Activated naive CD8-positive, alpha-beta T cell treated with anti-CD3 and anti-CD28 coated beads, Interleukin-2, amount 10 ng/mL, durations not matched to agents 7 days and 5 days (primary cell): ENCODE measurements around the gene MOB1A. TPM values are rescaled to one million over a fixed set of nuclear protein-coding genes. Genes with fewer than 3 reads are reported as not detected.
"Not testable (repeated sequence)": the region's sequence is repeated elsewhere in the genome, so short reads cannot be mapped to it uniquely, and the experiment has no call there.

Source experiments
- ATAC-seq: fragments of 150-1000 bp; cut with Tn5 transposase; one replicate; pipeline ENCODE4 v1.10.0; 2021; ENCODE audit warnings: low read depth, moderate library complexity
- POLR2A ChIA-PET: fragments of 350-600 bp; sonication (Branson Sonifier 250); formaldehyde crosslinking; loops from one replicate; lab custom pipeline; 2021; ENCODE audit warnings: antibody characterized with exemption; lab: Charles Lee
- DNase-seq: peaks from one replicate; pipeline ENCODE4 v3.0.0; 2021
- H3K27ac Mint-ChIP-seq: one replicate; pipeline ENCODE4 v1.8.0; 2022; ENCODE audit warnings: mild to moderate bottlenecking, mixed read lengths
- H3K27me3 Mint-ChIP-seq: one replicate; pipeline ENCODE4 v1.8.0; 2022; ENCODE audit warnings: mild to moderate bottlenecking, moderate library complexity, mixed read lengths
- H3K36me3 Mint-ChIP-seq: one replicate; pipeline ENCODE4 v1.8.0; 2021; ENCODE audit warnings: mild to moderate bottlenecking, mixed read lengths
- H3K4me1 Mint-ChIP-seq: one replicate; pipeline ENCODE4 v1.8.0; 2021; ENCODE audit warnings: mixed read lengths
- H3K4me3 Mint-ChIP-seq: one replicate; pipeline ENCODE4 v1.8.0; 2022; ENCODE audit warnings: mild to moderate bottlenecking, moderate library complexity, mixed read lengths
- H3K9me3 Mint-ChIP-seq: one replicate; pipeline ENCODE4 v1.8.0; 2021; ENCODE audit warnings: mixed read lengths
- total RNA-seq, 2 experiments: library from RNA; stranded (reverse); gene quantifications; one replicate each; pipeline ENCODE4 v1.2.3, GENCODE V29; 2021

Gene MOB1A
- total RNA-seq, 2 experiments from 2014 or later, result 178 TPM

DNA sequence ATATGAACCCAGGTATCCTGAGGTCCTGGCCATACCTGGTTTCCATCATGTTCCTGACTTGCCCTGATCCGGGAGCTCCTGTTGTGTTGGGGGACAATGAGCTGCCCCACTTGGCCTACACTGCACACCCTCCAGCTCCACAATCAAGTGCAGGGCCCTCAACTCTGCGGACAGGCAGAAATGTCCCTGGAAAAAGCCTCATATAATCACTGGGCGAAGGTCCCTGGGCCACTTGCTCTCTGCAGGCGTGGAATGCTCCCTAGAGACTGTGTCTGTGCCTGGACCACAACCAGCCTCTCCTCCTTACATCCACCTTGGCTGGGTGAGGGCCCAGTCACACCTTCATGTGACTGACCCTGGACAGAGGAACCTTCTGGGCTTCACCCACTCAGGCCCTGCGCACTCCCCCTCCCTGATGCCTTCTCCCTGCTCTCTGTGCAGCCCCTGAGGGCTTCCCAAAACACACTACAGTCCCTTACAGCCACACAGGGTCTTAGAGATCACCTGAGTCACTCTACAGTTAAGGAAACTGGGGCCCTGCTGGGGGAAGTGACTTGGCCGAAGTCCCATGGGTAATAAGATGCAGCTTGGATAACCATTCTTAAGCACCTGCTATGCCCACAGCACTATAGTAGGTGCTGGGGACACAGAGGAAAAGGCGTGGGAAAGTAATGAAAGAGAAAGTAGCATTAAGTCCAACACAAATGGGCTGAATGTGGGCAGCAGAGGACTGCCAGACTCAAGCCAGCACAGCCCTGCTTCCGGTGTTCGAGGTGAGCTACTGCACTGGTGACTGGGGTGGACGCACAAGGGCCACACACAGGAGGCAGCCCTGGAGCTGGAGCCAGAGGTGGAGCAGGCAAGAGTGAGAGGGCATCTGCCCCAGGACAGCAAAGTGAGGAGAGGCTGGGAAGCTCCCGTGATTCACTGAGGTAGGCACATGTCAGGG, 40.8 kb downstream of the MOB1A start:
- peaks cover 2% of the 10 kb centered on the region for H3K4me1 Mint-ChIP-seq
- peaks cover 10% of the 10 kb centered on the region for H3K36me3 Mint-ChIP-seq
- POLR2A ChIA-PET, result no interaction called here
- no peak for DNase-seq
- no peak overlapping the region for H3K27ac Mint-ChIP-seq
- no peaks in the 10 kb centered on the region for H3K9me3 Mint-ChIP-seq
- no peak overlapping the region for H3K4me3 Mint-ChIP-seq
- no peak for ATAC-seq
- no peaks in the 10 kb centered on the region for H3K27me3 Mint-ChIP-seq

DNA sequence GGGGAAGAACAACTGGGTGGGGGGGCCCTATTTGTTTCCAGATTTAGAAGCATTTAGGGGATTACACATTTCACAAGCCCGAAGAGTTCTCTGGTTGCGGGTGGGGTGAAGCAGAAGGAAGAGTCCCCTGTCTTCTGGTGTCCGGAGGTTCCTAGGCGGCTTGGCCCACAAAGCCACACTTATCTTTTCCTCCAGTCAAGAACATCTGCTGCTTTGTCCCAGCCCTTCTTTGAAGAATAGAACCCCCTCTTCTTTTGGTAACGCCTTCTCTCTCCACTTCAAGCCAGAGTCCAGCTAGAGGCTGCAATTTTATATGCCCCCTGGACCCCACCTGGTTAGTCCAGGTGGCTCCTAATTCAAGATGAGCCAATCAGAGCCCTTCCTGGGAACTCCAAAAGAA, 46.8 kb downstream of the MOB1A start:
- Mint-ChIP-seq H3K4me1 (peaks cover 2% of the 10 kb centered on the region), H3K9me3 (no peaks in the 10 kb centered on the region), H3K27me3 (peaks cover 14% of the 10 kb centered on the region), H3K27ac (no peak overlapping the region), H3K4me3 (no peak overlapping the region), H3K36me3 (peaks cover 6% of the 10 kb centered on the region)
- ATAC-seq (no peak), DNase-seq (no peak)
- POLR2A ChIA-PET, result no interaction called here

DNA sequence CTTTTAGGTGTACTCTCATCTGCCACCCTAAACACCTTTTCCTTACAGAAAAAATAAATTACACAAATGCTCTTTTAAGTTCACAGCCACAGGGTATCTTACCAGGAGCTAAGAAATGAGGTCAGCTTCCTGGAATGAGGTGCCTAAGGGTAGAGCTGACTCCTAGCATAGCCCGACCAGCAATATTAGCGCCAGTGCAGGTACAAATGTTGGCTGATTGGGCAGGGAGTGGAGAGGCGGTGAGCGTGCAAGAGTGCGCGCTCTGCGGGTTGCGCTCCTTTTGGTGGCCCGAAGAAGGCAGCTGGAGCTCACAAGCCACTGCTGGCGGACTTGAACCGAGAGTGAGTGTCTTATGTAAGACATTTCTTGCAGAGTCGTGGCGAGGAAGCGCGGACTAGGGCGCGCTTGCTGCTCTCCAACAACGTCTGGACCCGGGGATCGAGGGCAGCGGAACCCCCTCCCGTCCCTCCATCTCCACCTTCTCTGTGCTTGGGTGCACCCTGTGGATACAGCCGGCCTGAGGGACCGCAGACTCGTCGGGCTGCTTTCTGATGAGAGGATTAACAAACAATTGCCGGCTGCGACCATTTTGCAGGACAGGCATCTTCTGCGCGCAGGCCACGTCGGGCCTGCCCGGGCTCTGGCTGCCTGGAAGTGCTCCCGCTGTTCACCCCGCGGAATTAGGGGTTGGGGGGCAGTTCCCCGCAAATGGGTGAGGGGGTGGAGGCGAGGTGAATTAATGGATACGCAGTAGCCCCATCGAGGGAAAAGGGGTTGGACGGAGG, 48.3 kb downstream of the MOB1A start:
- peaks cover 6% of the 10 kb centered on the region for H3K36me3 Mint-ChIP-seq
- H3K27ac Mint-ChIP-seq, result no peak overlapping the region
- peaks cover 14% of the 10 kb centered on the region for H3K27me3 Mint-ChIP-seq
- POLR2A ChIA-PET, result interaction anchor here (0.7 to 2.0 kb wide), 3 partner anchors 10 to 213 kb away, joined by 3 to 6 read pairs (median 4); partner anchors contain the start of gene MOB1A
- peaks cover 2% of the 10 kb centered on the region for H3K4me1 Mint-ChIP-seq
- H3K4me3 Mint-ChIP-seq, result peak overlapping the region; percentile 47
- DNase-seq (no peak), ATAC-seq (peak; percentile 60)
- no peaks in the 10 kb centered on the region for H3K9me3 Mint-ChIP-seq

DNA sequence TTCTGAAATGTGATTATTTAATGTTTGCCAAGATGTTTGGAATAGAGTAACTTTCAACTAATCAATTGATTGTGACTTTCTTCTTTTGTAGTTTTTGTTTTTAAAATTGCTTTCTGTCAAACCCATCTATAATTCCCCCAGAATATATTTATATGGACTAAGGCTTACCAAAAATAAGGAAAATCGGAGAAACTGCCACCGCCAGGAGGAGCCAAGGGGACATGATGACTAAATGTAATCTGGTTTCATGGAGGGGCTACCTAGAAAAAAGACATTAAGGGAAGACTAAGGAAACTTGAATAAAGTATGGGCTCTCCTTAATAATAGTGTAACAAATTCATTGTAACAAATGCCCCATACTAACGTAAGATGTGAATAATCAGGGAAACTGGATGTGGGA, 50.5 kb downstream of the MOB1A start:
- no peaks in the 10 kb centered on the region for H3K9me3 Mint-ChIP-seq
- no peak for ATAC-seq
- no peak overlapping the region for H3K27ac Mint-ChIP-seq
- POLR2A ChIA-PET, result interaction anchor here (2.0 kb wide), 1 partner anchor 50 kb away, joined by 4 read pairs; the partner anchor contains the start of gene MOB1A
- H3K36me3 Mint-ChIP-seq, result no peaks in the 10 kb centered on the region
- no peak overlapping the region for H3K4me3 Mint-ChIP-seq
- no peak for DNase-seq
- H3K27me3 Mint-ChIP-seq, result peaks cover 14% of the 10 kb centered on the region
- peaks cover 2% of the 10 kb centered on the region for H3K4me1 Mint-ChIP-seq

DNA sequence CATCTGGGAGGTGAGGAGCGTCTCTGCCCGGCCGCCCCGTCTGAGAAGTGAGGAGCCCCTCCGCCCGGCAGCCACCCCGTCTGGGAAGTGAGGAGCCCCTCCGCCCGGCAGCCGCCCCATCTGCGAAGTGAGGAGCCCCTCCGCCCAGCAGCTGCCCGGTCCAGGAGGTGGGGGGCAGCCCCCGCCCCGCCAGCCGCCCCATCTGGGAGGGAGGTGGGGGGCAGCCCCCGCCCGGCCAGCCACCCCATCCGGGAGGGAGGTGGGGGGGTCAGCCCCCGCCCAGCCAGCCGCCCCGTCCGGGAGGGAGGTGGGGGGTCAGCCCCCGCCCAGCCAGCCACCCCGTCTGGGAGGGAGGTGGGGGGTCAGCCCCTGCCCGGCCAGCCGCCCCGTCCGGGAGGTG, 54.7 kb downstream of the MOB1A start:
- H3K4me3 Mint-ChIP-seq, DNase-seq, ATAC-seq, H3K27ac Mint-ChIP-seq, H3K4me1 Mint-ChIP-seq, POLR2A ChIA-PET, H3K27me3 Mint-ChIP-seq, H3K9me3 Mint-ChIP-seq: not testable (repeated sequence)
- H3K36me3 Mint-ChIP-seq, result peaks cover 13% of the 10 kb centered on the region

DNA sequence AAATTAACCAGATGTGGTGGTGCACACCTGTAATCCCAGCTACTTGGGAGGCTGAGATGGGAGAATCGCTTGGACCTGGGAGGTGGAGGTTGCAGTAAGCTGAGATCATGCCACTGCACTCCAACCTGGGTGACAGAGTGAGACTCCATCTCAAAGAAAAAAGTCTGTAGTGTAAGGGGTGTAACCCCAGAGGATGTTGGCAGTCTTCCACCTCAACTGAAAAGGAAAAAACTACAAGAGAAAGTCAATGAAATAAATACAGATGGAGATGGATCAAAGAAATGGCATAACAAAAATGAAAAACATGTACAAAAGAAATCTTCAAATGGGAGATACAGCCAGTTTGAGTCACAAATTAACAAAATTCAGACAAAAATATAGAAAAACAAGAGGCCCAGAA, 56.8 kb downstream of the MOB1A start:
- not testable (repeated sequence) for H3K27ac Mint-ChIP-seq, ATAC-seq, H3K4me3 Mint-ChIP-seq, DNase-seq, H3K27me3 Mint-ChIP-seq, H3K4me1 Mint-ChIP-seq, H3K9me3 Mint-ChIP-seq
- POLR2A ChIA-PET, result interaction anchor here (0.6 to 2.0 kb wide), 2 partner anchors 57 to 353 kb away, joined by 4 to 13 read pairs; partner anchors contain the start of gene MOB1A
- H3K36me3 Mint-ChIP-seq, result peaks cover 13% of the 10 kb centered on the region

DNA sequence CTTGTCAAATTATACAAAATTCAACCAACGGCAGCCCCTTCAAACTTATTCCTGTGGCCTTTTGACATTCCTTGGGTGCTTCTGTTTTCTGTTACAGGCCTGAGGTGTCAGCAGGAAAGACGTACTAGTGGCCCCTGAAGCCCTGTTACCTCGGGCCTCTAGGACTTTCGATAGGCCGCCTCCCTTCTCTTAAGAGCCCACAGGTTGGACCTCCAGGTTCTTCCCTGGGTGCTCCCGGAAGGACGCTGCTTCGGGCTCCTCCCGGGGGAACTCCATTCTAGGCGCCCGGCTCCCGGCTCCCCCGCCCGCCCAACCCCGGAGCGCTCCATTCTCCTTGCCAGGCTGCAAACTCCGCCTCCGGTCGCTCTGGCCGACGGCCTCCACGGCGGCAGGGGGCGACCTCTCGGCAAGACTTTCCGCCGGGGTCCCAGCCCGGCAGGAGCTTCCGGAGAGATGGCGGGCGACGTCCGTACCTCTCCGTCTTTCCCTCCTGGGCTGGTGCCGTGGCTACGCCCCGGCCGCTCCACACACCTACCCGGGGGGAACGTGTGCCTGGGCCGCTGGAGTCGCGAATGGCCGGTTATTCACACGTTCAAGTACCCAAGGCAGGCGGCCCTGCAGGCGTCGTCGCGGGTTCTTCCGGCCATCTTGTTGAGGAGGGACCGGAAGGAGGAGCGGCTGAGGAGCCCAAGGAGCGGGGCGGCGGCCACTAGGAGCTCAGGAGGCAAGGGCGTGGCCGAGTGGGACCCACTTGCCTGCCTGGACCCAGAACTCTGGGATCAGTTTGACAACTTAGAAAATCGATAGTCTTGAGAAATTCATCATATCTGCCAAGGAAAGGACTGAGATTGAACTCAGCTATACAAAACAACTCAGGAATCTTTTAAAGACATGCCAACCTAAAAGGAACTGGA, 58.5 kb downstream of the MOB1A start:
- Mint-ChIP-seq H3K27ac (peak overlapping the region; percentile 86), H3K4me1 (peaks cover 8% of the 10 kb centered on the region), H3K36me3 (peaks cover 13% of the 10 kb centered on the region), H3K4me3 (peak overlapping the region; percentile 86), H3K9me3 (peaks cover 10% of the 10 kb centered on the region), H3K27me3 (peaks cover 3% of the 10 kb centered on the region)
- POLR2A ChIA-PET, result interaction anchor here (0.6 to 2.0 kb wide), 14 partner anchors 10 to 296 kb away, joined by 3 to 13 read pairs (median 4); partner anchors contain the start of genes BOLA3, DGUOK, MOB1A and MTHFD2
- peak; percentile 97 for ATAC-seq
- DNase-seq, result peak; percentile 92

DNA sequence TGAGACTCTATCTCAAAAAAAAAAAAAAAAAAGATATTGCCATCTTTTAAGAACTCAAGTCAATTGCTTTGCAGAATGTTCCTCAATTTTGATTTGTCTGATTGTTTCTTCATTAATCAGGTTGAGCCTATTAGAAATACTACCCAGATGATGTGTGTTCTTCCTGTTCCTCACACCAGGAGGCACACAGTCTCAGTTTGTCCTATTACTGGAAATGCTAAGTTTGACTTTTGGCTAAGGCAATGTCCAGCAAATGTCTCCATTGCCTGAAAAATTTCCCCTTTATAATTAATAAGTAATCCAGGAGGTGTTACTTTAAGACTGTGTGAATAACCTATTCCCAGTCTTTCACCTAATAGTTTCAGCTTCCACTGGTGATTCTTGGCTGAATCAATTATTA, 59.3 kb downstream of the MOB1A start:
- H3K4me3 Mint-ChIP-seq, result no peak overlapping the region
- no peak overlapping the region for H3K27ac Mint-ChIP-seq
- ATAC-seq (no peak), DNase-seq (no peak)
- peaks cover 8% of the 10 kb centered on the region for H3K4me1 Mint-ChIP-seq
- peaks cover 3% of the 10 kb centered on the region for H3K27me3 Mint-ChIP-seq
- POLR2A ChIA-PET, result interaction anchor here (1.5 kb wide), 1 partner anchor 32 kb away, joined by 7 read pairs; no protein-coding TSS in a partner anchor
- peaks cover 13% of the 10 kb centered on the region for H3K36me3 Mint-ChIP-seq
- peaks cover 10% of the 10 kb centered on the region for H3K9me3 Mint-ChIP-seq

DNA sequence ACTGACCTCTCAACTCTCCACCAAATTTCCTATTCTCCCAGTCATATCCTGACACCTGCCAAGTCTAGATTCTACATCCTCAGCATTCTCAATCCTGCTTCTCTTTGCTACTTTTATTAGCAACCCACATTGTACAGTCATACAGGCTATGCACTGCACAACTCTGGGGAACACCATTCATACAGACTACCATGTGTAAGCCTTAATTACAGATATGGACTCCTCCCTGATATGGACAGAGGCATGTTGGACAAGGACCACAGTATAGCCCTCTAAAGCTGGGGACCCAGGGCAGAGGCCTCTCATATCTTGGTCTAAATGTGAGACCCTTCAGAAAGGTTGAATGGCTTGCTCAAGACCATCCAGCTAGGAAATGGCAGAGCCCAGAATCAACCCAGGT, 67.3 kb downstream of the MOB1A start:
- H3K4me3 Mint-ChIP-seq, result no peak overlapping the region
- POLR2A ChIA-PET, result no interaction called here
- no peak for ATAC-seq

DNA sequence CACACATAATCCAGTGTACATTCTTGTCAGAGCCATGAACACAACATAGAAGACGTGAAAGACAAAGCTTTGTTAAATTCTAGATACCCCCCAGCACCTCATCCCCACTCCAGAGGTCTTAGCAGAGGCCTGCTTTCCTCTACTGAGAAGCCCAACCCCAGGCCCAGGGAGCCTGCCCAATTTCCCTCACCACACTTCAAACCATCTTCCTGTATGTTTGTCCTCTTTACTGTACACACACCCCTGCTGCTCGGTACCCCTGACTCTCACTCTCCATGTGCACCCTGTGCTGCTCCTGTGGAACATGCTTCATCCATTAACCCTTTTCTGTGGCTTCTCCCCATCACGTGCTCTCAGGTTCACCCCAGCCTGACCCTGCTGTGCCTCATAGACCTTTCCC, 68.1 kb downstream of the MOB1A start:
- peaks cover 1% of the 10 kb centered on the region for H3K36me3 Mint-ChIP-seq
- no peak overlapping the region for H3K27ac Mint-ChIP-seq
- no peak overlapping the region for H3K4me3 Mint-ChIP-seq
- POLR2A ChIA-PET, result no interaction called here
- H3K4me1 Mint-ChIP-seq, result no peaks in the 10 kb centered on the region
- peaks cover 8% of the 10 kb centered on the region for H3K27me3 Mint-ChIP-seq
- H3K9me3 Mint-ChIP-seq, result no peaks in the 10 kb centered on the region
- DNase-seq (no peak), ATAC-seq (no peak)

More for the DNA sequence above, 67.3 kb downstream of the MOB1A start:
- Mint-ChIP-seq H3K27ac (no peak overlapping the region), H3K27me3 (peaks cover 10% of the 10 kb centered on the region), H3K36me3 (peaks cover 1% of the 10 kb centered on the region), H3K4me1 (no peaks in the 10 kb centered on the region), H3K9me3 (no peaks in the 10 kb centered on the region)
- DNase-seq, result no peak

DNA sequence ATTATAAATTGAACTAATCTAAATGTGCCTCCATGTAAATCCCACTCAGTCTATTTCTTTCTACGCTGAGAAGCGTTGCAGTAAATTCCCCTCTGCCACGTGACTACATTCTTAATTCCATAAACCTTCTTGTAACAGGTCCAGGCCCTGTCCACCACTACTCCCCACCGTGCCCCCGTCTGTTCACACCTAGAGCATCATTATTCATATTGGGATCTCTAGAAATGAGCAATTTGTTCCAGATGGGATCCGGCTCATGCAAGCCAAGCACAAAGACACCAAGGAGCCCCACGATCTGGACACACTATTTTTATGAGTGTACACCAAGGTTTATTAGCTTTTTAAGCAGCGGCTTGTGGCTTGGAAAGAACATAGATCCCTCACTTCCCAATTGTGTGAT, 69.1 kb downstream of the MOB1A start:
- peaks cover 7% of the 10 kb centered on the region for H3K27me3 Mint-ChIP-seq
- POLR2A ChIA-PET, result no interaction called here
- peaks cover 1% of the 10 kb centered on the region for H3K36me3 Mint-ChIP-seq
- no peak for ATAC-seq
- H3K9me3 Mint-ChIP-seq, result no peaks in the 10 kb centered on the region
- no peak for DNase-seq
- no peaks in the 10 kb centered on the region for H3K4me1 Mint-ChIP-seq
- no peak overlapping the region for H3K27ac Mint-ChIP-seq
- H3K4me3 Mint-ChIP-seq, result no peak overlapping the region

DNA sequence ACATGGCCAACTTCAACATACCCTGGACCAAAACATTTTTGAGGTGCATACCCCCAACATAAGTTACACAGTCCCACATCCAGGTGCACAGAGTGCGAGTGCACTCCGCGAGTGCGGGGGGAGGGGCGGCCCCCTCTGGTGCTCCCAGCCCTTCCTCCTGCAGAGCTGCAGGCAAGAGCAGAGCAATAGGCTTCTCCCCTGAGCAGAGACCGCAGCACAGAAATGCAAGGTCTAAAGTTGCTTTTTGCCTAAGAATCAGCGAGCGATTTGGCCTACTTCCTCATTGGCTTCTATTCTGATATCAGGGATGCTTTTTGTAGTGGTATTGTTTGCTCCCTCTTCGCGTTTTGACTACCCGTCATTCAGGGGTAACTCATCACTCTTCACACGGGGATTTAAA, 71.6 kb downstream of the MOB1A start:
- no peak overlapping the region for H3K27ac Mint-ChIP-seq

More for the DNA sequence above, 71.6 kb downstream of the MOB1A start:
- H3K4me1 Mint-ChIP-seq, result no peaks in the 10 kb centered on the region
- H3K9me3 Mint-ChIP-seq, result no peaks in the 10 kb centered on the region
- POLR2A ChIA-PET, result no interaction called here
- H3K4me3 Mint-ChIP-seq, result no peak overlapping the region
- no peaks in the 10 kb centered on the region for H3K27me3 Mint-ChIP-seq
- ATAC-seq (no peak), DNase-seq (no peak)
- peaks cover 3% of the 10 kb centered on the region for H3K36me3 Mint-ChIP-seq
